Measurements from ENCODE around the gene NANOS3. TPM values are rescaled to one million over a fixed set of nuclear protein-coding genes. Genes with fewer than 3 reads are reported as not detected.
A peak's percentile ranks its signal among the peaks of the same experiment; 100 is the strongest.

Gene NANOS3
- total and polyA plus RNA-seq, 2 experiments from 2014 or later, result not detected

DNA sequence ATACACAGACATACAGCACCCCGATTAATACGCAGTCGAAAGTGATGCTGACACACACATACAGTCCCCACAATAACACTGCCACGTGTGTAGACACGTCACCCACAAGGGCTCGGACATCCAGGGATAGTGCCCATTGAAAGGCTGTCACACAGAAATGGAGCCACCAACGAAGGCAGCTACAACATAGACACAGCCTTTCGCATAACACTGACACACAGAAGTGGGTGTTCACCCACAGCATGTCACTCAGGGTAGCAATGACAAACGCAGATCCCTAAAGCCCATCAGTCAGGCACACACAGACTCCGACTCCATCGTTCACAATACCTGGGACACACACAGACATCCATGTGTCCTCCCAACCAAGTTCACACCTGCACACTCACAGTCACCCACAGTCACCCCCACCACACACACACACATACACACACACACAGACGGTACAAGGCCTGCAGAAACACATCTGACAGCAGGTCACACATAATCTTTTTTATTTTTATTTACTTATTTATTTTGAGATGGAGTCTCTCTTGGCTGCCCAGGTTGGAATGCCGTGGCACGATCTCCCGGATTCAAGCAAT, 10.4 kb upstream of the NANOS3 start:
- Mint-ChIP-seq H3K27ac (no peak overlapping the region), H3K27me3 (ENCODE audit: insufficient read depth, low read depth, poor library complexity) (peaks cover 77% of the 10 kb centered on the region)
- no peak overlapping the region for H3K27ac ChIP-seq (ENCODE audit: low read depth)

GRCh38 chr19:13868663-13869062, 8.3 kb upstream of the NANOS3 start:
- Mint-ChIP-seq H3K27ac (no peak overlapping the region), H3K9me3 (no peaks in the 10 kb centered on the region; the same call in 2 of the 3 replicates), H3K36me3 (ENCODE audit: low read depth) (no peaks in the 10 kb centered on the region; the same call in 2 of the 3 replicates), H3K27me3 (ENCODE audit: insufficient read depth, low read depth, poor library complexity) (peaks cover 86% of the 10 kb centered on the region), H3K4me3 (no peak overlapping the region), H3K4me1 (peaks cover 10% of the 10 kb centered on the region)
- Histone ChIP-seq H3K27me3 (ENCODE audit: insufficient read depth) (peaks cover 94% of the 10 kb centered on the region), H3K4me2 (no peak overlapping the region), H3F3A (replicated peaks; ENCODE audit: low read depth) (peaks cover 17% of the 10 kb centered on the region), H3K9me2 (ENCODE audit: insufficient read depth) (no peaks in the 10 kb centered on the region), H3K4me3 (no peak overlapping the region), H2AFZ (no peak overlapping the region), H3K36me3 (ENCODE audit: insufficient read depth) (no peaks in the 10 kb centered on the region), H3K4me1 (ENCODE audit: insufficient read depth) (no peaks in the 10 kb centered on the region; the same call in 1 of the 2 replicates), H3K27ac (ENCODE audit: low read depth) (no peak overlapping the region), H4K20me1 (replicated peaks; ENCODE audit: insufficient read depth) (peaks cover 6% of the 10 kb centered on the region; the same call in 1 of the 2 replicates), H3K79me2 (replicated peaks; ENCODE audit: insufficient read depth) (no peaks in the 10 kb centered on the region)
- TF ChIP-seq EZH2 (IDR thresholded peaks at IDR 0.05; ENCODE audit: low read depth, unreplicated experiment) (no peak), ZNF114 (CRISPR knock-in tag; IDR thresholded peaks at IDR 0.05) (no peak), CREB1 (CRISPR knock-in tag; IDR thresholded peaks at IDR 0.05; ENCODE audit: low read depth) (no peak), ZNF331 (CRISPR knock-in tag; IDR thresholded peaks at IDR 0.05; ENCODE audit: low read depth) (no peak)
- DNase-seq (ENCODE audit: low spot score) (no peak), ATAC-seq (no peak)

More for the DNA sequence above, 10.4 kb upstream of the NANOS3 start:
- H4K20me1 ChIP-seq (replicated peaks; ENCODE audit: insufficient read depth), result no peaks in the 10 kb centered on the region
- H3K27me3 ChIP-seq (ENCODE audit: insufficient read depth), result peaks cover 86% of the 10 kb centered on the region
- no peak overlapping the region for H2AFZ ChIP-seq
- H3K9me3 Mint-ChIP-seq, result no peaks in the 10 kb centered on the region; the same call in 2 of the 3 replicates
- TF ChIP-seq ETS1 (IDR thresholded peaks at IDR 0.05) (no peak), POLR2AphosphoS5 (IDR thresholded peaks at IDR 0.05; ENCODE audit: low read depth) (no peak), EZH2phosphoT487 (IDR thresholded peaks at IDR 0.05; ENCODE audit: unreplicated experiment) (no peak)
- peaks cover 11% of the 10 kb centered on the region for H3K4me1 Mint-ChIP-seq
- peak overlapping the region; percentile 60 for H3K4me3 ChIP-seq
- H3K36me3 Mint-ChIP-seq (ENCODE audit: low read depth), result no peaks in the 10 kb centered on the region; the same call in 2 of the 3 replicates
- no peaks in the 10 kb centered on the region for H3K79me2 ChIP-seq (replicated peaks; ENCODE audit: insufficient read depth)
- peak overlapping the region; percentile 61 for H3K4me3 Mint-ChIP-seq
- no peaks in the 10 kb centered on the region for H3K9me2 ChIP-seq (ENCODE audit: insufficient read depth)
- DNase-seq (ENCODE audit: low spot score), result no peak
- ATAC-seq, result no peak
- H3K36me3 ChIP-seq (ENCODE audit: insufficient read depth), result no peaks in the 10 kb centered on the region
- H3K4me2 ChIP-seq, result peak overlapping the region; percentile 82
- peaks cover 23% of the 10 kb centered on the region for H3F3A ChIP-seq (replicated peaks; ENCODE audit: low read depth)
- H3K4me1 ChIP-seq (ENCODE audit: insufficient read depth), result peaks cover 3% of the 10 kb centered on the region

DNA sequence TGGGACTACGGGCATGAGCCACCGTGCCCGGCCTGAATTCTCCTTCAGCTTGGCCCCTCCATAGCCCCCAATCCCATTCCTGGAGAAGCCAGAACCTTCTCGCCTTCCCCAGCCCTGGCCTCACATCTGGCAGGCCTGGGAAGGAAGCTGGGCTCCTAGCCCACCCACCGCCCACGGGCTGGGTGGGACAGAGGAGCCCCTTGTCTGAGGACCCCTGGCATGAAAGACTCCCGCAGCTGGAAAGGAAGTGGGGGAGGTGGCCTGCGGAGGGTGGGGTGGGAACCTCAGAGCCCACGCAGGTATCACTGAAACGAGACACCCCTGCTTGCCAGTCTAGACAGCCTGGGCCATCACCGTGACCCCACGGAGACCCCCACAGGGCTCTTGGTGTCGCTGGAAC, 7.7 kb upstream of the NANOS3 start:
- H3K4me3 ChIP-seq, result no peak overlapping the region
- H3K27ac ChIP-seq (ENCODE audit: low read depth), result no peak overlapping the region
- peaks cover 12% of the 10 kb centered on the region; the same call in 1 of the 2 replicates for H3F3A ChIP-seq (replicated peaks; ENCODE audit: low read depth)
- DNase-seq (ENCODE audit: low spot score) (no peak), ATAC-seq (no peak)
- no peaks in the 10 kb centered on the region for H3K9me2 ChIP-seq (ENCODE audit: insufficient read depth)
- no peaks in the 10 kb centered on the region for H3K36me3 ChIP-seq (ENCODE audit: insufficient read depth)
- H3K4me1 ChIP-seq (ENCODE audit: insufficient read depth), result peaks cover 2% of the 10 kb centered on the region; the same call in 1 of the 2 replicates
- peaks cover 94% of the 10 kb centered on the region for H3K27me3 ChIP-seq (ENCODE audit: insufficient read depth)
- TF ChIP-seq ZNF331 (CRISPR knock-in tag; IDR thresholded peaks at IDR 0.05; ENCODE audit: low read depth) (no peak), CREB1 (CRISPR knock-in tag; IDR thresholded peaks at IDR 0.05; ENCODE audit: low read depth) (no peak), ZNF114 (CRISPR knock-in tag; IDR thresholded peaks at IDR 0.05) (no peak), EZH2 (IDR thresholded peaks at IDR 0.05; ENCODE audit: low read depth, unreplicated experiment) (no peak)
- TF ChIP-seq, protein P1, sequence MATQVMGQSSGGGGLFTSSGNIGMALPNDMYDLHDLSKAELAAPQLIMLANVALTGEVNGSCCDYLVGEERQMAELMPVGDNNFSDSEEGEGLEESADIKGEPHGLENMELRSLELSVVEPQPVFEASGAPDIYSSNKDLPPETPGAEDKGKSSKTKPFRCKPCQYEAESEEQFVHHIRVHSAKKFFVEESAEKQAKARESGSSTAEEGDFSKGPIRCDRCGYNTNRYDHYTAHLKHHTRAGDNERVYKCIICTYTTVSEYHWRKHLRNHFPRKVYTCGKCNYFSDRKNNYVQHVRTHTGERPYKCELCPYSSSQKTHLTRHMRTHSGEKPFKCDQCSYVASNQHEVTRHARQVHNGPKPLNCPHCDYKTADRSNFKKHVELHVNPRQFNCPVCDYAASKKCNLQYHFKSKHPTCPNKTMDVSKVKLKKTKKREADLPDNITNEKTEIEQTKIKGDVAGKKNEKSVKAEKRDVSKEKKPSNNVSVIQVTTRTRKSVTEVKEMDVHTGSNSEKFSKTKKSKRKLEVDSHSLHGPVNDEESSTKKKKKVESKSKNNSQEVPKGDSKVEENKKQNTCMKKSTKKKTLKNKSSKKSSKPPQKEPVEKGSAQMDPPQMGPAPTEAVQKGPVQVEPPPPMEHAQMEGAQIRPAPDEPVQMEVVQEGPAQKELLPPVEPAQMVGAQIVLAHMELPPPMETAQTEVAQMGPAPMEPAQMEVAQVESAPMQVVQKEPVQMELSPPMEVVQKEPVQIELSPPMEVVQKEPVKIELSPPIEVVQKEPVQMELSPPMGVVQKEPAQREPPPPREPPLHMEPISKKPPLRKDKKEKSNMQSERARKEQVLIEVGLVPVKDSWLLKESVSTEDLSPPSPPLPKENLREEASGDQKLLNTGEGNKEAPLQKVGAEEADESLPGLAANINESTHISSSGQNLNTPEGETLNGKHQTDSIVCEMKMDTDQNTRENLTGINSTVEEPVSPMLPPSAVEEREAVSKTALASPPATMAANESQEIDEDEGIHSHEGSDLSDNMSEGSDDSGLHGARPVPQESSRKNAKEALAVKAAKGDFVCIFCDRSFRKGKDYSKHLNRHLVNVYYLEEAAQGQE (IDR thresholded peaks at IDR 0.05; ENCODE audit: unreplicated experiment), result no peak
- H3K4me2 ChIP-seq, result no peak overlapping the region
- peaks cover 11% of the 10 kb centered on the region for H3K4me1 Mint-ChIP-seq
- peaks cover 6% of the 10 kb centered on the region; the same call in 1 of the 2 replicates for H4K20me1 ChIP-seq (replicated peaks; ENCODE audit: insufficient read depth)
- H3K36me3 Mint-ChIP-seq (ENCODE audit: low read depth), result no peaks in the 10 kb centered on the region; the same call in 2 of the 3 replicates
- H3K9me3 Mint-ChIP-seq, result no peaks in the 10 kb centered on the region; the same call in 2 of the 3 replicates
- no peak overlapping the region for H3K4me3 Mint-ChIP-seq
- H2AFZ ChIP-seq, result no peak overlapping the region
- H3K79me2 ChIP-seq (replicated peaks; ENCODE audit: insufficient read depth), result no peaks in the 10 kb centered on the region
- H3K27me3 Mint-ChIP-seq (ENCODE audit: insufficient read depth, low read depth, poor library complexity), result peaks cover 86% of the 10 kb centered on the region
- no peak overlapping the region for H3K27ac Mint-ChIP-seq

Measured in GM23338 (cell line).